IgD-negative memory B cell (primary cell): ENCODE results near the gene GSE1. TPM values are rescaled to one million over a fixed set of nuclear protein-coding genes. Genes with fewer than 3 reads are reported as not detected.

Experiments used
- H3K27ac Mint-ChIP-seq, 3 donors: one replicate each; pipeline ENCODE4 v1.8.0; 2020 to 2022; ENCODE audit warnings: mild to moderate bottlenecking in 3 of 3, mixed read lengths in 3 of 3, moderate library complexity in 1 of 3
- H3K27me3 Mint-ChIP-seq: one replicate; pipeline ENCODE4 v1.8.0; 2021; ENCODE audit warnings: mixed read lengths
- H3K36me3 Mint-ChIP-seq: one replicate; pipeline ENCODE4 v1.8.0; 2020; ENCODE audit warnings: mild to moderate bottlenecking, mixed read lengths
- H3K4me1 Mint-ChIP-seq, 3 donors: one replicate each; pipeline ENCODE4 v1.8.0; 2020 to 2022; ENCODE audit warnings: mixed read lengths in 3 of 3, mild to moderate bottlenecking in 1 of 3
- H3K4me3 Mint-ChIP-seq, 4 donors: one replicate each; pipeline ENCODE4 v1.8.0; 2020 to 2022; ENCODE audit warnings: mild to moderate bottlenecking in 4 of 4, mixed read lengths in 4 of 4, moderate library complexity in 3 of 4
- H3K9me3 Mint-ChIP-seq, 3 donors: one replicate each; pipeline ENCODE4 v1.8.0; 2020 to 2021; ENCODE audit warnings: mixed read lengths in 3 of 3, mild to moderate bottlenecking in 1 of 3
- polyA plus RNA-seq: library from polyadenylated mRNA; unstranded; fragments of 300-500 nt; fragmentation: Illumina TruSeq; gene quantifications from one replicate; pipeline ENCODE4 v1.2.3, GENCODE V29; 2021

Gene GSE1
- polyA plus RNA-seq, 1 donor from 2014 or later = 7.3 TPM

DNA sequence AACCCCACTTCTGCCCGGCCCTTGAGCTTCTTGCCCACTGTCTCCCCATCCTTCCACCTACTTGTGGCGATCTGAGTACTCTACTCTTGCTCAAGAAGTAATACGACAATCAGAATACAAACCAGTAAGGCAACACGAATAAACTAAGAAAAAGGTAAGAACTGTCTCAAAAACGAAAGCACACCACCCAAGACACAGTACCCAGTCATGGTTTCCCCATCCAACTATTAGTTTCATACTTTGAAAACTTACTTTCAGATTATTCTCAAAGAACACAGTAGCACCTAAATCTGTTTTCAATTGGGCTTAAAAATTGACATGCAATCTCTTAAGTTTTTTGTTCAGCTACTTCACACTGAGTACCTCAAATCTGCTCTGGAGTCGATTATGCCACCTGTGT lies 61.7 kb downstream of the GSE1 start:
- Mint-ChIP-seq H3K9me3 (no peaks in the 10 kb centered on the region), H3K27ac (no peak overlapping the region), H3K36me3 (peaks cover 4% of the 10 kb centered on the region), H3K27me3 (no peaks in the 10 kb centered on the region), H3K4me3 (peak overlapping the region in 2 of 4 donors; percentile 22 to 76), H3K4me1 (peaks cover 0 to 4% (median 4%) of the 10 kb centered on the region in 3 donors)

DNA sequence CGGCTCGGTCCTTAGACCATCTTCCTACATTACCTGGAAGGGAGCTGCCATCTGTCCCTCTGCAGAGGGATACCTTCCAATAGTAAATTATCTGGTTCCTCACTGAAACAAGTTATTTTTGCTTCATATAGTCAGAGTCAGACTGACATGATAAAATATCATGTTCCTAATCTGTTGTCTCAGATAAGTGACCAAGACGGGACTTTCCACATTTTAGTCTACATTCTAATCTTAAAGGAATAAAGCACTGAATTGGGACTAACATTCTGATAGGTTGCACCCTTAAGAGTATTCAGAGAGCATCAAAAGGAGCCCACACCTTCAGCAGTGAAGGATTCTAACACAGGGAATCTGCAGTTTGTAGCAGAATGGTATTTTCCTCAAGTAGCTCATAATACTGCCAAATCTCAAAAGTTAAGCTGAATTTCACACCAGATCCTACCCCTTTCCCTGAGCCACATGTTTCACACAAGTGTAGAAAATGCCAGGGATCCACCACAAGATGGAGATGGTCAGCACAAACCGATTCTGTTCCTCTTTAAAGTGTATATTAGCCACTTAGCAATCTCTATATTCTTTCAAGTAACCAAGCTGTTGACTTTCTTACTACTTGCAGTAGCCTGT lies 62.2 kb downstream of the GSE1 start:
- Mint-ChIP-seq H3K27me3 (no peaks in the 10 kb centered on the region), H3K4me3 (no peak overlapping the region), H3K36me3 (peaks cover 2% of the 10 kb centered on the region), H3K4me1 (peaks cover 3 to 8% (median 7%) of the 10 kb centered on the region in 3 donors), H3K9me3 (no peaks in the 10 kb centered on the region), H3K27ac (no peak overlapping the region)

DNA sequence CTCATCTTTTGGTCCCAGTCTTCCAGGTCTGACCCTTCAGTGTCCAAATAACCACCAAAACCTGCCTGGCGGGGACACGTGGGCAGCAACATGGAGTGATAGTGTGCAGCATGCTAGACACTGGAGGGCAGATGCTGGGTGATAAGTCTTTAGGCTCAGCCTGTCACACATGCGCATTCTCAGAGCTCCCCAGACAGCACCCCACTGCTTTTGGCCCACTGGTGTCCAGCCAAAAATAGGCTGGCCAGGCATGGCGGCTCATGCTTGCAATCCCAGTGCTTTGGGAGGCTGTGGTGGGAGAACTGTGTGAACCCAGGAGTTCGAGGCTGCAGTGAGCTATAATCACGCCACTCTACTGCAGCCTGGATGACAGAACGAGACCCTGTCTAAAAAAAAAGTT lies 63.3 kb downstream of the GSE1 start:
- H3K4me3 Mint-ChIP-seq = peak overlapping the region in 1 of 4 donors; percentile 30
- peaks cover 2% of the 10 kb centered on the region for H3K36me3 Mint-ChIP-seq
- H3K27ac Mint-ChIP-seq = peak overlapping the region in 1 of 3 donors; percentile 64
- H3K27me3 Mint-ChIP-seq = no peaks in the 10 kb centered on the region
- H3K4me1 Mint-ChIP-seq = peaks cover 7 to 15% (median 15%) of the 10 kb centered on the region in 3 donors
- H3K9me3 Mint-ChIP-seq = no peaks in the 10 kb centered on the region

DNA sequence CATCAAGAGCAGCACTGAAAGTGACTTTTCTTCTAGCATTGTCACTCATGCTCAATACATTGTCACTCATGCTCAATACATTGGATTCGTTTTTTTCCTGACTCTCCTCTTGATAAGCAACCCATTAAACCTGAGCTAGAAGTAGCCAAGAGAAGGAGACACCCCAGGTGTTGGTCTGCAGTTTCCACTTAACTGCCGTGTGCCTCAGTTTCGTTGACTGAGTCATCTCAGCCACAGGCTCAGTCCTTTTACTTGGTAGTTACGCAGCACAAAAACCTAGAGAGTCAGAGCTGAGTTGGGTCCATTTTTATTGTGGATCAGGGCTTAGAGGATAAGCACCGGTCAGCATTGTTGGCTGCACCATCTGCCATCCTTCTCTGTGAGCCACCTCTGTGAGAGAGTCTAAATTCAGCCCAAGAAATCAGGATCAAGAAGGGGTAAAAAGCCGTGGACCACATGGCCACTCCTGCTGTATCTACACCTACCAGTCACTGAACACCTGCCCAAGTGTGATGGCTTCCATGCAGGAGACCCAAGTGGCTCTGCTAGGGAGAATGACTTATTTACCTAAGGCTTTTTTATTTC lies 64.4 kb downstream of the GSE1 start:
- Mint-ChIP-seq H3K27me3 (no peaks in the 10 kb centered on the region), H3K27ac (no peak overlapping the region), H3K4me1 (peaks cover 7 to 15% (median 15%) of the 10 kb centered on the region in 3 donors), H3K9me3 (no peaks in the 10 kb centered on the region), H3K4me3 (peak overlapping the region in 1 of 4 donors; percentile 9), H3K36me3 (peaks cover 2% of the 10 kb centered on the region)

DNA sequence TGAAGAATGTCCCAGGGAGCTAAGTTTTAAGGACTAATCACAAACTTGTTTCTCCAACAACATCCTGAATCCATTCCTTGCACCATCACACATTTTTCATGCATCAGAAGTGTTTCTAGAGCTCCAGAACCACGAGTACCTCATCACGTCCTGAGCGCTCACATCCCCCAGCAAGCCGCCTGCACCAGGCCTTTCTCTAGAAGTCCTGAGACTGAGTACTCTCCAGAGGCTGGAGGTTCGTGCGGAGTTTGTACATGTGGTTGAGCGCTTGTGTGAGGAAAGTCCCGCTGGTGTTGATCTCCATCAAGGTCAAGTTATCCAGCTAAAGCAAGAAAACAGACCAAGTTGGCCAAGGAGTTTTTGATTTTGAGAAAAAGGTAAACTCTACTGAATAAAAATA lies 64.9 kb downstream of the GSE1 start:
- Mint-ChIP-seq H3K36me3 (peaks cover 2% of the 10 kb centered on the region), H3K27ac (no peak overlapping the region), H3K4me1 (peaks cover 8 to 15% (median 15%) of the 10 kb centered on the region in 3 donors), H3K9me3 (no peaks in the 10 kb centered on the region), H3K4me3 (no peak overlapping the region), H3K27me3 (no peaks in the 10 kb centered on the region)

DNA sequence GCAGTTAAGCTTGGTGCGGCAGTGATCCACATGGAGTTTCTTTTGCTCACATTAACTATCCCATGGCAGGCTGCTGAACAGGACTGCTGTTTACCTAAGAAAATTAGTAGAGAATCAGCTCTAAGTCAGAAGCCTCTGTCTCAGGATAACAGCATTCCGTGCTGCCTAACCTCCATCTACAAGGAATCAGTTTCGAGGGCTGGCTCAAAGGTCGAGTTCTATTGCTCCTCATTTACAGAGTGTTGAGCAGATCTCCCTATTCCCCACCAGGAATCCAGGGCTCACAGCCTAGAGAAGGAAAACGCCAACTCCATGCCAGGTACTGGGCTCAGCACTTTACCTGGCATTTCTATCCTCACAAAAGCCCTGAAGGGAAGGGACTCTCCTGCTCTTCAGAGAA lies 65.7 kb downstream of the GSE1 start:
- Mint-ChIP-seq H3K9me3 (no peaks in the 10 kb centered on the region), H3K27me3 (no peaks in the 10 kb centered on the region), H3K4me1 (peaks cover 13 to 17% (median 15%) of the 10 kb centered on the region in 3 donors), H3K36me3 (peaks cover 2% of the 10 kb centered on the region), H3K27ac (peak overlapping the region in 1 of 3 donors; percentile 44), H3K4me3 (no peak overlapping the region)

DNA sequence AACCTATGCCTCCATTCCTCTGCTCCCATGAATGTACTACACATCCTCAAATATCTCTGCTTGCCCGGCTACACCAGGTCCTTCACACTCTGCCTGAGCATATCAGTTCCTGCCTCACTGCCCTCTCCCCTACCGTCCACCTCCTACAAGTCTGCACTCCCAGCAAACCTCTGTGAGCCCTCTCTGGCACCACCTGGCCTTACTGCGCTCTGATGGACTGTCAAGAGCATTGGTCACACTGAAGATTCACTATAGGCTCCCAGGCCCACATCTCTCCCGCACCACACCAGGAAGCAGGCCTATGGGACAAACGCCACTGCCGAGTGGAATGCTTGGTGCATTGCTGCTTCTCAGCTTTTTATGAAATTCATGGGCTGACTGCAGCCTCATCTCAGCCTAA lies 66.7 kb downstream of the GSE1 start:
- H3K36me3 Mint-ChIP-seq = peaks cover 2% of the 10 kb centered on the region
- peak overlapping the region in 2 of 3 donors; percentile 3 to 17 for H3K27ac Mint-ChIP-seq
- no peaks in the 10 kb centered on the region for H3K9me3 Mint-ChIP-seq
- no peak overlapping the region for H3K4me3 Mint-ChIP-seq
- H3K4me1 Mint-ChIP-seq = peaks cover 13 to 15% (median 14%) of the 10 kb centered on the region in 3 donors
- H3K27me3 Mint-ChIP-seq = no peaks in the 10 kb centered on the region

DNA sequence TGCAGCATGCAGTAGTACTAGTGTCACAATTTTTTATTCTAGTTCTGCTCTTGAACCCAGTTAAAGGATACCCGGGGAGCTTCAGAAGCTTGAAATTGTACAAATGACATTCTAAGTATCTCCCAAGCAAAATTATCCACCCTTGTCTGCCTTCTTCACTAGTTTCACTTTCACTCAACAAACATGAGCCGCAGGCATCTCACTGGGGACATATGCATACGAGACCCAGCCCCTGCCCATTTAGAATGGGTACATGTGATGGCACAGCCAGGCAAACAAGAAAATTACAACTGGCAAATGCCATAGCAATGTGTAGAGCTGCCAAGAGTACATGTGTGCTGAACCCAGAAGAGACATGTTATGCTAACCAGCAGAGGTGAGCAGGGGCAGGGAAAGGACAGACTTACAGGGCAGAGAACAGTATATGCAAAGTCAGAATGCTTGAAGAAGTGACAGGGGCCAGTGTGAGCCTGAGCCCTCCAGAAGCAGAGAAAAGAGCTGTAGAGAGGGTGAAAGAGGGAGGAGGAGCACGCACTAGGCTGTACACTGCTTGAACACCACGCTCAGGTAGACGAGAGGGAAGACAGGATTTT lies 67.3 kb downstream of the GSE1 start:
- peaks cover 13 to 15% (median 14%) of the 10 kb centered on the region in 3 donors for H3K4me1 Mint-ChIP-seq
- peak overlapping the region in 3 of 4 donors; percentile 27 to 76 (median 68) for H3K4me3 Mint-ChIP-seq
- peaks cover 2% of the 10 kb centered on the region for H3K36me3 Mint-ChIP-seq
- H3K27ac Mint-ChIP-seq = peak overlapping the region; percentile 3 to 91 (median 80)
- H3K9me3 Mint-ChIP-seq = no peaks in the 10 kb centered on the region
- H3K27me3 Mint-ChIP-seq = no peaks in the 10 kb centered on the region

DNA sequence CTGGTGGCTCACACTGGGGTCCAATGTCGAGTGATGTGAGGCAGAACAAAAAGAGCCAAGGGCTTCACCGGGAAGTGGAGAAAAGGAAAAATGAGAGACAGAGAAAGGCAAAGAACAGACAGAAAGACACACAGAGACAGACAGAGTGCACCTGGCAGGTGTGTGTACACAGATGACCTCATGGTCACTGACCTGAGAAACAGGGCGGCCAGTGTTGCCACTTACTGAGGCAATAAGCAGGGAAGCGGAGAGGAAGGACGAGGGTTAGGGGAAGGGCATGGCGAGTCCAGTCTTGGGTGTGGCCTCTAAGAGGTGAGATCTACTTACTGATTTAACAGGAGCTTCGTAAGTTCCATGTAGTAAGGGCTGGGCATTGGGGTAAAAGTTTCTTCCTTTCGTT lies 68.1 kb downstream of the GSE1 start:
- H3K9me3 Mint-ChIP-seq = no peaks in the 10 kb centered on the region
- H3K27ac Mint-ChIP-seq = no peak overlapping the region
- peaks cover 13 to 17% (median 15%) of the 10 kb centered on the region in 3 donors for H3K4me1 Mint-ChIP-seq
- no peaks in the 10 kb centered on the region for H3K27me3 Mint-ChIP-seq
- peaks cover 2% of the 10 kb centered on the region for H3K36me3 Mint-ChIP-seq
- H3K4me3 Mint-ChIP-seq = peak overlapping the region in 1 of 4 donors; percentile 7

DNA sequence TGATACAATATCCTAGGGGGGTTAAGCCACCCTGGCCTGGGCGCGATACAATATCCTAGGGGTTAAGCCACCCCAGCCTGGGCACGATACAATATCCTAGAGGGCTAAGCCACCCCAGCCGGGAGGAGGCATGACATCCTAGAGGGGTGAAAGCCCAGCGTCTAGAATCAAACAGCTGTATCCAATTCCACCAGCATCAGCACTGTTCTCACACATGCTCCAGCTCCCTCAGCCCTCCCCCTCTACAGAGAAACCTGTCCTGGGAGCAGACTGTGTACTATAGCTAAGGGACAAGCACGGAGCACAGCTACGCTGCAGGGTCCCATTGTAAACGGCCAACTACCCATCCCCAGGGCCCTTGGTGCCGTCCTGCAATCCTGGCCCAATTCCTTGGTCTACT lies 69.4 kb downstream of the GSE1 start:
- Mint-ChIP-seq H3K36me3 (peaks cover 2% of the 10 kb centered on the region), H3K4me1 (peaks cover 13 to 23% (median 20%) of the 10 kb centered on the region in 3 donors), H3K9me3 (no peaks in the 10 kb centered on the region), H3K4me3 (no peak overlapping the region), H3K27me3 (peaks cover 2% of the 10 kb centered on the region), H3K27ac (no peak overlapping the region)

DNA sequence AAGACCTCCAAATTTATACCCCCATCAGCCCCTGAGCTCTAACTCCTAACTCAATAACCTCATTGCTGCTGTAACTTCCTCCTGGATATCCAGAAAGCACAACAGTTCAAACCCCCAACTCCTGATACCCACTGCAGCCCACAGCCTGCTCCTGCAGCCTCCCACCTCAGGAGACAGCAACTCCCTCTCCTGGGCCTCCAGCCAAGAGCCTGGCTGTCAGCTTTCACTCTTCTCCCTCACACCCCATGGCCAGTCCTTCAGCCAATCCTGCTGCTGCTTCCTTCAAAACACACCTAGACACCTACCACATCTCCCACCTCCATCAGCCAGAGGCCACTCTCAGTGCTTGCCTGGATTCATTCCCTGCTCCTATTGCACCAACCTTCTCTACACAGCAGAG lies 70.2 kb downstream of the GSE1 start:
- H3K9me3 Mint-ChIP-seq = no peaks in the 10 kb centered on the region
- H3K4me3 Mint-ChIP-seq = no peak overlapping the region
- H3K4me1 Mint-ChIP-seq = peaks cover 13 to 23% (median 20%) of the 10 kb centered on the region in 3 donors
- peaks cover 2% of the 10 kb centered on the region for H3K27me3 Mint-ChIP-seq
- H3K36me3 Mint-ChIP-seq = peaks cover 2% of the 10 kb centered on the region
- peak overlapping the region in 1 of 3 donors; percentile 65 for H3K27ac Mint-ChIP-seq

DNA sequence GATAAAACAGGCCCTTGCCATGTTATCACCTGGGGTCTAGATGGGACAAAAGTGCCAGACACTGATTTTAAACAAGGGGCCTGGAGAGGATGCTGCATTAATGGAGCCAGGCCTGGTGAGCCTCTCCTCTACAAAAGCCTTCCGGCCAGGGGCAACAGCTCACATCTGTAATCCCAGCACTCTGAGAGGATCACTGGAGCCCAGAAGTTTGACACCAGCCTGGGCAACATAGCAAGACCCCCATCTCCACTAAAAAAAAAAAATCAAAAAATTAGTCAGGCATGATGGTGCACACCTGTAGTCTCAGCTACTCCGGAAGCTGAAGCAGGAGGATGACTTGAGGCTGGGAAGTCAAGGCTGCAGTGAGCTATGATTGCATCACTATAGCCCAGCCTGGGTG lies 72.1 kb downstream of the GSE1 start:
- no peak overlapping the region for H3K4me3 Mint-ChIP-seq
- H3K36me3 Mint-ChIP-seq = peaks cover 2% of the 10 kb centered on the region

DNA sequence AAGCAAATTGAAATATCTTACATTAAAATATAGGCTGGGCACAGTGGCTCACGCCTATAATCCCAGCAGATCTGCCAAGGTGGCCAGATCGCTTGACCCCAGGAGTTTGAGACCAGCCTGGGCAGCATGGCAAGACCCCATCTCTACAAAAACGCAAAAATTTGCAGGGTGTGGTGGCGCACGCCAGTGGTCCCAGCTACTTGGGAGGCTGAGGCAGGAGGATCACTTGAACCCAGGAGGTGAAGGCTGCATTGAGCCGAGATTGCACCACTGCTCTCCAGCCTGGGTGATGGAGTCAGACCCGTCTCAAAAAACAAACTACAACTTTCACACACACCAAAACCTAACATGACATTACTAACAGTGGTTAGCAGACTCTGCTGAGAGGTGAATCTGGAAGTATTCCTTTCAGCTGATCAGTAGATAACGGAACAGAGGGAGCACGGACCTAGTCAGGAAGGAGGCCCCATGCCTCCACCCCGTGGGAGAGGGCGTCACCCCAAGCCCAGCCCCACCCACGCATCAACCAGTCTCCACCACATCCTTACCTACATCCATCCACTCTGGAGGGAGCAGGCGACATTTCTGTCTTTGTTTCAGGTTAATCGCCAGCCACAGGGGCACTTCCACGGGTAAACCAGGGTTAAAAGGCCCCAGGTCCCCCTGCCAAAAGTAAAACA lies 73.9 kb downstream of the GSE1 start:
- H3K27me3 Mint-ChIP-seq = peaks cover 2% of the 10 kb centered on the region
- H3K27ac Mint-ChIP-seq = no peak overlapping the region
- H3K36me3 Mint-ChIP-seq = no peaks in the 10 kb centered on the region
- H3K4me3 Mint-ChIP-seq = peak overlapping the region; percentile 69 to 87 (median 74)
- H3K9me3 Mint-ChIP-seq = no peaks in the 10 kb centered on the region
- peaks cover 6 to 13% (median 7%) of the 10 kb centered on the region in 3 donors for H3K4me1 Mint-ChIP-seq

More for the DNA sequence above, 72.1 kb downstream of the GSE1 start:
- Mint-ChIP-seq H3K4me1 (peaks cover 11 to 22% (median 15%) of the 10 kb centered on the region in 3 donors), H3K9me3 (no peaks in the 10 kb centered on the region), H3K27me3 (peaks cover 2% of the 10 kb centered on the region), H3K27ac (peak overlapping the region in 1 of 3 donors; percentile 31)

DNA sequence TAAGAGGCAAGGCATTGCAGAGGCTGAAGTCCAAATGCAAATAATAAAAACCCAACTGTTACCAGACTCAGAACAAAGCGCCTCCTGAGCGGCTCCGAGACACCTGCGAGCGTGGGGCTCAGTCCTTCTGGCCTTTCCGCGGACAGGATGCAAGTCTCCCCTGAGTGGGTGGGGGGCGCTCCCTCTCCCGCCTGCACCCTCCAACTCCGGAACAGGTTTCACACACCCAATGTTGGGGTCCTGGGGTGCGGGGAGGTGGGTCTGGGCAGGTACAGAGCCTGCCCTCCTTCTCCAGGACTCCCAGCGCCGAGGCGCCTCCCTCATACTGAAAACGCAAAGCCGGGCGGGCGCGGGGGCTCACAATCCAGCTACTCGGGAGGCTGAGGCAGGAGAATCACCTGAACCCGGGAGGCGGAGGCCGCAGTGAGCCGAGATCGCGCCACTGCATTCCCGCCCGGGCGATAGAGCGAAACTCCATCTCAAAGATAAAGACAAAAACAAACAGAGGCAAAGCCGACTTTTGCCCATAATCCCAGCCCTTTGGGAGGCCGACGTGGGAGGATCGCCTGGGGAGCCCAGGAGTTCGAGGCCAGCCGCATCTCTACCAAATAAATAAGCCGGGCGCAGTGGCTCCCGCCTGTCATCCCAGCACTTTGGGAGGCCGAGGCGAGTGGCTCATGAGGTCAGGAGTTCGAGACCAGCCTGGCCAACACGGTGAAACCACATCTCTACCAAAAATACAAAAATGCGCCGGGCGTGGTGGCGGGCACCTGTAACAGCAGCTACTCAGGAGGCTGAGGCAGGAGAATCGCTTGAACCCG lies 74.7 kb downstream of the GSE1 start:
- Mint-ChIP-seq H3K36me3 (no peaks in the 10 kb centered on the region), H3K9me3 (no peaks in the 10 kb centered on the region), H3K4me3 (peak overlapping the region; percentile 71 to 88 (median 82)), H3K27me3 (peaks cover 4% of the 10 kb centered on the region), H3K4me1 (peaks cover 6 to 13% (median 7%) of the 10 kb centered on the region in 3 donors), H3K27ac (peak overlapping the region in 2 of 3 donors; percentile 39 to 82)
